HCT116 (cell line): Measurements from ENCODE around the gene CCDC88C. TPM values are rescaled to one million over a fixed set of nuclear protein-coding genes. Genes with fewer than 3 reads are reported as not detected.

Experiments used
- ATAC-seq: fragments of 200-7000 bp; cut with Tn5 transposase; 2 replicates; pipeline ENCODE4 v1.9.1; 2020; ENCODE audit warnings: mild to moderate bottlenecking, moderate library complexity
- BruUV-seq: library from RNA; stranded (reverse); fragments of 400-500 nt; replicated peaks from 2 replicates; lab custom pipeline; 2021; lab: Mats Ljungman, UMichigan
- CTCF ChIA-PET: fragments of 300-600 bp; sonication (Branson Sonifier 250); formaldehyde crosslinking; loops from one replicate; lab custom pipeline; 2021; ENCODE audit warnings: antibody characterized with exemption; lab: Charles Lee
- POLR2A ChIA-PET: fragments of 300-600, 350-600 bp; sonication (Branson Sonifier 250); formaldehyde crosslinking; loops from one replicate; lab custom pipeline; 2021; ENCODE audit warnings: antibody characterized with exemption; lab: Charles Lee
- RAD21 ChIA-PET, 2 experiments: fragments of 300-600 bp; sonication (Branson Sonifier 250); formaldehyde crosslinking; loops; one replicate each; lab custom pipeline; 2023; ENCODE audit warnings: low total read pairs in 2 of 2; ENCODE audit not compliant: uncharacterized antibody in 2 of 2, unreplicated experiment in 2 of 2, low non-redundant PET in 1 of 2; lab: Charles Lee
- DNase-seq: peaks from one replicate; pipeline ENCODE4 v3.0.0-alpha.2; 2010; ENCODE audit warnings: low read depth, low spot score
- H2AFZ ChIP-seq: fragments of 200-600 bp; shearing (Covaris generic), sonication (generic); 2 replicates; pipeline ENCODE4 v1.6.1; 2017; ENCODE audit warnings: low read depth, mixed run types, mixed read lengths, antibody characterized with exemption, low read length; ENCODE audit not compliant: poor library complexity, severe bottlenecking
- H3K27ac ChIP-seq: 2 replicates; pipeline ENCODE4 v1.5.1; 2012; ENCODE audit warnings: low read depth, low read length
- H3K27me3 ChIP-seq: fragments of 200-600 bp; sonication (generic); 2 replicates; pipeline ENCODE4 v1.6.1; 2016; ENCODE audit warnings: mixed run types, low read length, mixed read lengths; ENCODE audit not compliant: insufficient read depth
- H3K36me3 ChIP-seq, 2 experiments: fragments of 200-500 bp in 1 of 2; fragments of 200-600 bp in 1 of 2; sonication (Bioruptor generic) in 1 of 2; sonication (generic) in 1 of 2; 2 replicates each; pipeline versions ENCODE4 v1.5.1 to v1.6.1; 2014 to 2016; ENCODE audit warnings: low read length in 2 of 2, inconsistent platforms in 1 of 2, mixed read lengths in 1 of 2, mixed run types in 1 of 2; ENCODE audit not compliant: insufficient read depth in 2 of 2, control insufficient read depth in 1 of 2
- H3K4me1 ChIP-seq, 2 experiments: fragments of 200-600 bp in 1 of 2; sonication (generic) in 1 of 2; 2 replicates each; pipeline versions ENCODE4 v1.5.1 to v1.6.1; 2012 to 2017; ENCODE audit warnings: low read length in 2 of 2, inconsistent platforms in 1 of 2, mild to moderate bottlenecking in 1 of 2, mixed read lengths in 1 of 2, mixed run types in 1 of 2, moderate library complexity in 1 of 2; ENCODE audit not compliant: insufficient read depth in 2 of 2, control insufficient read depth in 1 of 2
- H3K4me2 ChIP-seq: fragments of 200-600 bp; sonication (generic); 2 replicates; pipeline ENCODE4 v1.6.1; 2017; ENCODE audit warnings: mixed run types, low read length, mixed read lengths
- H3K4me3 ChIP-seq, 2 experiments: fragments of 200-600 bp in 1 of 2; sonication (generic) in 1 of 2; replicated peaks in 1 of 2; 2 replicates each; pipeline ENCODE4 v1.5.1; 2011 to 2016; ENCODE audit warnings: low read length in 2 of 2, control low read depth in 1 of 2, low read depth in 1 of 2, mild to moderate bottlenecking in 1 of 2, mixed read lengths in 1 of 2, mixed run types in 1 of 2
- H3K79me2 ChIP-seq: fragments of 200-600 bp; sonication (generic); 2 replicates; pipeline ENCODE4 v1.6.1; 2017; ENCODE audit warnings: mild to moderate bottlenecking, mixed run types, low read length, moderate library complexity, mixed read lengths; ENCODE audit not compliant: insufficient read depth
- H3K9ac ChIP-seq: fragments of 200-600 bp; sonication (generic); 2 replicates; pipeline ENCODE4 v1.6.1; 2016; ENCODE audit warnings: low read length, mixed read lengths
- H3K9me2 ChIP-seq: fragments of 200-600 bp; sonication (generic), shearing (Covaris generic); 2 replicates; pipeline ENCODE4 v1.6.1; 2017; ENCODE audit warnings: mixed run types, mild to moderate bottlenecking, moderate library complexity; ENCODE audit not compliant: insufficient read depth
- H3K9me3 ChIP-seq, 2 experiments: fragments of 200-500 bp in 1 of 2; fragments of 200-600 bp in 1 of 2; sonication (Bioruptor generic) in 1 of 2; sonication (generic) in 1 of 2; 2 replicates each; pipeline ENCODE4 v1.6.1; 2014 to 2017; ENCODE audit warnings: low read length in 2 of 2, mixed read lengths in 2 of 2, inconsistent platforms in 1 of 2, low read depth in 1 of 2, mild to moderate bottlenecking in 1 of 2, mixed run types in 1 of 2, moderate library complexity in 1 of 2; ENCODE audit not compliant: control insufficient read depth in 1 of 2, insufficient read depth in 1 of 2
- H4K20me1 ChIP-seq: fragments of 200-600 bp; sonication (generic), shearing (Covaris generic); 2 replicates; pipeline ENCODE4 v1.6.1; 2017; ENCODE audit warnings: mixed run types, mild to moderate bottlenecking, moderate library complexity; ENCODE audit not compliant: insufficient read depth
- ATF3 ChIP-seq: IDR thresholded peaks from 2 replicates; pipeline ENCODE4 v1.6.1; 2012
- CEBPB ChIP-seq: IDR thresholded peaks from 2 replicates; pipeline ENCODE4 v1.6.1; 2012; ENCODE audit warnings: low read depth
- EGR1 ChIP-seq: IDR thresholded peaks from 2 replicates; pipeline ENCODE4 v1.6.1; 2012; ENCODE audit warnings: low read depth
- ELF1 ChIP-seq: IDR thresholded peaks from 2 replicates; pipeline ENCODE4 v1.6.1; 2012; ENCODE audit warnings: low read depth, borderline replicate concordance
- EZH2phosphoT487 ChIP-seq: fragments of 200-600 bp; IDR thresholded peaks from 2 replicates; pipeline ENCODE4 v1.6.1; 2018; ENCODE audit warnings: antibody characterized with exemption, borderline replicate concordance
- FOSL1 ChIP-seq: IDR thresholded peaks from 2 replicates; pipeline ENCODE4 v1.6.1; 2012; ENCODE audit warnings: low read depth
- RAD21 ChIP-seq: IDR thresholded peaks from 2 replicates; pipeline ENCODE4 v1.6.1; 2012; ENCODE audit warnings: low read depth, mild to moderate bottlenecking
- REST ChIP-seq: IDR thresholded peaks from 2 replicates; pipeline ENCODE4 v1.6.1; 2012; ENCODE audit warnings: low read depth
- SIN3A ChIP-seq: IDR thresholded peaks from 2 replicates; pipeline ENCODE4 v1.6.1; 2012; ENCODE audit warnings: low read depth
- SP1 ChIP-seq: IDR thresholded peaks from 2 replicates; pipeline ENCODE4 v1.6.1; 2012; ENCODE audit warnings: low read depth
- SRF ChIP-seq: IDR thresholded peaks from 2 replicates; pipeline ENCODE4 v1.6.1; 2012; ENCODE audit warnings: low read depth
- TCF7L2 ChIP-seq: IDR thresholded peaks from 2 replicates; pipeline ENCODE4 v1.7.0; 2011; ENCODE audit warnings: borderline replicate concordance, inconsistent platforms; ENCODE audit not compliant: insufficient read depth, insufficient read length; ENCODE audit errors: extremely low read depth
- ZBTB33 ChIP-seq: IDR thresholded peaks from 2 replicates; pipeline ENCODE4 v1.6.1; 2011; ENCODE audit warnings: mild to moderate bottlenecking, low read length, moderate library complexity; ENCODE audit not compliant: insufficient replicate concordance; ENCODE audit errors: extremely low read depth
- ZFX ChIP-seq: fragments of 450-650 bp; IDR thresholded peaks from 2 replicates; pipeline ENCODE4 v1.6.1; 2017
- ZNF274 ChIP-seq: fragments of 200-500 bp; sonication (Bioruptor generic); IDR thresholded peaks from 2 replicates; pipeline ENCODE4 v1.6.1; 2014; ENCODE audit warnings: mild to moderate bottlenecking, low read depth, low read length, inconsistent platforms
- intact Hi-C: fragments of 100-400 bp; cut with micrococcal nuclease; formaldehyde crosslinking; loops from 2 replicates; pipeline ENCODE4 v1.10.0; 2022
- total RNA-seq: library from RNA; stranded (reverse); gene quantifications from one replicate; pipeline ENCODE4 v1.2.1, GENCODE V29; 2021; ENCODE audit not compliant: unreplicated experiment
- TF ChIP-seq, protein P1 (sequence below), 3 experiments: fragments of 200-600 bp in 1 of 3; sonication (generic) in 1 of 3; IDR thresholded peaks in 2 of 3; conservative IDR thresholded peaks in 1 of 3; 2 replicates each; pipeline ENCODE4 v1.5.1; 2012 to 2017; ENCODE audit warnings: low read depth in 2 of 3, low read length in 2 of 3, antibody characterized with exemption in 1 of 3, borderline replicate concordance in 1 of 3, control low read depth in 1 of 3, mild to moderate bottlenecking in 1 of 3, mixed read lengths in 1 of 3, mixed run types in 1 of 3, moderate library complexity in 1 of 3; ENCODE audit not compliant: insufficient read depth in 1 of 3
- TF ChIP-seq, protein P2 (sequence below): IDR thresholded peaks from 2 replicates; pipeline ENCODE4 v1.6.1; 2012

Gene CCDC88C
- total RNA-seq, 1 experiment from 2014 or later: 20.8 TPM

- TF ChIP-seq SIN3A: no peak
- no peak for TF ChIP-seq SP1
- no peak for TF ChIP-seq FOSL1
- TF ChIP-seq SRF: no peak
- TF ChIP-seq, protein P1, sequence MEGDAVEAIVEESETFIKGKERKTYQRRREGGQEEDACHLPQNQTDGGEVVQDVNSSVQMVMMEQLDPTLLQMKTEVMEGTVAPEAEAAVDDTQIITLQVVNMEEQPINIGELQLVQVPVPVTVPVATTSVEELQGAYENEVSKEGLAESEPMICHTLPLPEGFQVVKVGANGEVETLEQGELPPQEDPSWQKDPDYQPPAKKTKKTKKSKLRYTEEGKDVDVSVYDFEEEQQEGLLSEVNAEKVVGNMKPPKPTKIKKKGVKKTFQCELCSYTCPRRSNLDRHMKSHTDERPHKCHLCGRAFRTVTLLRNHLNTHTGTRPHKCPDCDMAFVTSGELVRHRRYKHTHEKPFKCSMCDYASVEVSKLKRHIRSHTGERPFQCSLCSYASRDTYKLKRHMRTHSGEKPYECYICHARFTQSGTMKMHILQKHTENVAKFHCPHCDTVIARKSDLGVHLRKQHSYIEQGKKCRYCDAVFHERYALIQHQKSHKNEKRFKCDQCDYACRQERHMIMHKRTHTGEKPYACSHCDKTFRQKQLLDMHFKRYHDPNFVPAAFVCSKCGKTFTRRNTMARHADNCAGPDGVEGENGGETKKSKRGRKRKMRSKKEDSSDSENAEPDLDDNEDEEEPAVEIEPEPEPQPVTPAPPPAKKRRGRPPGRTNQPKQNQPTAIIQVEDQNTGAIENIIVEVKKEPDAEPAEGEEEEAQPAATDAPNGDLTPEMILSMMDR (IDR thresholded peaks at IDR 0.05 in 2 of 3, conservative IDR thresholded peaks at IDR 0.05 in 1 of 3; ENCODE audit: borderline replicate concordance in 1 of 3, insufficient read depth in 1 of 3, low read depth in 2 of 3, low read length in 2 of 3): no peak
- no peak for TF ChIP-seq ZNF274
- TF ChIP-seq CEBPB: no peak
- TF ChIP-seq REST: no peak
- no peak for TF ChIP-seq ZFX
- TF ChIP-seq EGR1: no peak
- no peak for TF ChIP-seq ATF3
- TF ChIP-seq, protein P2, sequence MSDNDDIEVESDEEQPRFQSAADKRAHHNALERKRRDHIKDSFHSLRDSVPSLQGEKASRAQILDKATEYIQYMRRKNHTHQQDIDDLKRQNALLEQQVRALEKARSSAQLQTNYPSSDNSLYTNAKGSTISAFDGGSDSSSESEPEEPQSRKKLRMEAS: no peak
- no peak for TF ChIP-seq ELF1
- no peak for TF ChIP-seq RAD21
- TF ChIP-seq ZBTB33: no peak
- TF ChIP-seq EZH2phosphoT487: no peak
- TF ChIP-seq TCF7L2: no peak
- Histone ChIP-seq H3K4me3 (no peak overlapping the region), H2AFZ (no peak overlapping the region), H3K79me2 (no peaks in the 10 kb centered on the region), H3K9me3 (no peaks in the 10 kb centered on the region), H4K20me1 (no peaks in the 10 kb centered on the region), H3K4me1 (no peaks in the 10 kb centered on the region), H3K9ac (no peak overlapping the region), H3K27me3 (no peaks in the 10 kb centered on the region), H3K36me3 (no peaks in the 10 kb centered on the region), H3K4me2 (no peak overlapping the region), H3K27ac (no peak overlapping the region), H3K9me2 (no peaks in the 10 kb centered on the region)
- no peak for DNase-seq
- no peak for ATAC-seq
- POLR2A ChIA-PET: no interaction called here
- RAD21 ChIA-PET: no interaction called here
- CTCF ChIA-PET: no interaction called here
- intact Hi-C loops: no loop called here
- no TSS peak for BruUV-seq
These were observed 149.6 kb downstream of the CCDC88C start for GRCh38 chr14:91267965-91268437.
